HG03558 (cell line): ENCODE data around the gene PSAPL1.

Experiments
- ATAC-seq: cut with Tn5 transposase; IDR thresholded peaks from one replicate; pipeline ENCODE4 v1.9.1; 2021; ENCODE audit warnings: moderate number of reproducible peaks; ENCODE audit not compliant: unreplicated experiment; ENCODE audit errors: extremely low read depth

Gene PSAPL1

DNA sequence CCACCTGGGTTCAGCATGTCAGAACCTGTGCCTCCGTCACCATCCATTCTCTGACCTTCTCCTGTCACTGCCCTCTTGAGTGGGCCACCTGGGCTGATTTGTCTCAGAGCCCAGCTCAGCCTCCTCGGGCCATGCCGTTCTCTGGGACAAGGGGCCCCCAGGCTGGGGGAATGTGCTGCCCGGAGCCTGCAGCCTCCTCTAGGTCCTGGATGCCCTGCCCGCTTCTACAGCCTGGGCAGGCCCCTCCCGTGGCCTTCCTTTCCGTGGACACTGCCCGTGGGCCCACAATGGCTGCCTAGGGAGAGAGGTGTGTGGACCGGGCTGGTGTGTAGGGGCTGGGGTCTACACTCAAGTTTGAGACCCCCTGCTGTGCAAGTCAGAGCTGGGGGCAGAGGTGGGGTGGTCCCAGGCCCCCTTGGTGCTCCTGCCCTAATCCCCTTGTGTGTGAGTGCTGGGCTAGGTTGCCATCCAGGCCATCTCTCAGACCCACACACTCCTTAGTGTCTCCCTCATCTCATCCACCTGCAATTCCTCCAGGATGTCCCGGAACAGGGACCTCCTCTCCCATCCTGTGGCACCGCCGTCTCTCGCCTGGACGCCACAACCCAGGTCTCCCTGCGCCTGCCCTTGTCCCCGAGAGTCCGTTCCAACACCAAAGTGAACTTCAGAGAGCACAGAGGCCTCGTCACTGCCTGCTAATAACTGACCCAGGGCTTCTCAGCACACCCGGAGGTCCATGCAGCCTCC, 12.4 kb downstream of the PSAPL1 start:
- no peak for ATAC-seq

DNA sequence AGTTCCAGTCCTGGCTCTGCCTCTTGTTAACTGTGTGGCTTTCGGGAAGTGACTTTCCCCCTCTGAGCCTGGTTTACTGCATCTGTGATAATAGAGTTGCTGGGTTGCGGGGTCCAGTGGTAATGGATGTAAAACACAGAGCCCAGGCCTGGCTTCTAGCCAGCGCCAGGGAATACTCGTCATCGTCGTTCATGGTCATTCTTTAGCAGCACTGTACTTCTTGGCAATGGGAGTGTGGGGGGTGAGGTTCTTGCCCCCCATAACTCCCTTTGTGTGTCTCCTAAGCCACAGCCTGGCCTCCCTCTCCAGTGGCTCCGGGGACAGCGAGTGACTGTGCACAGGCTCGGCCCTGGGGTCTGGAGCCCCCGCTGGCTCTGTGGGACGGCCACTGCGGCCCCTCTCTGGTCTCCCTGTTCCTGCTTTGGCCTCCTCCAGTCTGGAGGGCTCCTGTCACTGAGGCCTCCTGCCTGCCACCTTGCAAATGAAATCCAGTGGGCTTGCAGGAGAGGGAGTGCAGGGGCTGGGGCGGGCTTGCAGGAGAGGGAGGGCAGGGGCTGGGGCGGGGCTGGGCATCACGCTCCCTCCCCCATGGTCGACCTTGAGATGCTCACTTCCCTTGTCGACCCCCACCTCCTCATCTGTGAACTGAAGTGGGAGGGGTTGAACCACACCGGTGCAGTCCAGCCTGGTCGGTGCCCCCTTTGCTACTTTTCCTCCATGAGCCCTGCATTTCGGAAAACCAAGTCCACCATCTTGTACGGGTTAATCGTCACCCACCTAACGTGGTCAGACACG, 13.2 kb downstream of the PSAPL1 start:
- no peak for ATAC-seq

DNA sequence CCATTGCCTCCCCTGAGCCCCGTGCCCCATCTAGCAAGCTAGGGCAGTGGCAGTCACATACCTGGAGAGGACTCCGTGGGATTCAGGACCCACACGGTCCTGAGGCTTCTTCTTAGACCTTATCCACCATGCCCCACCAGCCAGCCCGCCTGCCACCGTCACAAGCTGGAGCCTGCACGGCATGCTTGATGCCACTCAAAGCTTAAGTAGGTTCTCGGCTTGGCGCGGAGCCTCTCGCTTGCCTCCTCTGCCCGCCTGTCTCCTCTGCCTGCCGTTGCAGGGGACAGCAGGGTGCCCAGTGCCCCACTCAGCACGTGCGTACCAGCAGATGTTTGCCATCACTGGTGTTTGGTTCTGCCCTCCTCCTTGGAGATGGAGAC, 14.1 kb downstream of the PSAPL1 start:
- no peak for ATAC-seq

DNA sequence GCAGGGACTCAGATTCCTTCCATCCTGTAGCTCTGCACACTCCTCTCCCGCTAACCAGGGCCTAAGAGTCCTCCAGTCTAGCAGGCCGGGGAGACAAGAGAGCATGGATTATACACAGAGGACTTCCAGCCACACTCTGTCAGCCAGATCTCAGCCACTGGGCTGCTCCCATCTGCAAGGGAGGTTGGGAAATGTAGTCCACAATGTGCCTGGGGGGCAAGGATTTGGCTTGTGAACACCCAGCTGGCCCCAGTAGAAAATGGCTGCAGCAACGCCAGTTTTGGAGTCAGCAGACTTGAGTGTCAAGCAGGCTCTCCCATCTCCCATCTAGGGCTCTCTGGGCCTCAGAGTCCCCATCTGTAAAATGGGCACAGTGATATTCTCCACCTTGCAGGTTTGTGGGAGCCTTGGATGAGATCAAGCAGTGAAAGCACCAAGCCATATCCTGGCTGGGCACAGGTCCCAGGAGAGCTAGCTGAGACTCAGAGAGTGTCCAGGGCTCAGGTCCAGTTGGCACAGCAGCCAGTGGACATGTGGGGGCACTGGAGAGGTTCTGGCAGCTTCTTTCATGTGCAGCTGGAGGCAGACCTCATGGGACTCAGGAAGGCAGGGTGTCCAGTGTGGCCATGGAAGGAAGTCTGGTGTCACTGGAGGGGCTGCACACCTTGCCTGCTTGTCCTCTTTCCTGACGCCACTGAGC, 14.6 kb downstream of the PSAPL1 start:
- no peak for ATAC-seq

DNA sequence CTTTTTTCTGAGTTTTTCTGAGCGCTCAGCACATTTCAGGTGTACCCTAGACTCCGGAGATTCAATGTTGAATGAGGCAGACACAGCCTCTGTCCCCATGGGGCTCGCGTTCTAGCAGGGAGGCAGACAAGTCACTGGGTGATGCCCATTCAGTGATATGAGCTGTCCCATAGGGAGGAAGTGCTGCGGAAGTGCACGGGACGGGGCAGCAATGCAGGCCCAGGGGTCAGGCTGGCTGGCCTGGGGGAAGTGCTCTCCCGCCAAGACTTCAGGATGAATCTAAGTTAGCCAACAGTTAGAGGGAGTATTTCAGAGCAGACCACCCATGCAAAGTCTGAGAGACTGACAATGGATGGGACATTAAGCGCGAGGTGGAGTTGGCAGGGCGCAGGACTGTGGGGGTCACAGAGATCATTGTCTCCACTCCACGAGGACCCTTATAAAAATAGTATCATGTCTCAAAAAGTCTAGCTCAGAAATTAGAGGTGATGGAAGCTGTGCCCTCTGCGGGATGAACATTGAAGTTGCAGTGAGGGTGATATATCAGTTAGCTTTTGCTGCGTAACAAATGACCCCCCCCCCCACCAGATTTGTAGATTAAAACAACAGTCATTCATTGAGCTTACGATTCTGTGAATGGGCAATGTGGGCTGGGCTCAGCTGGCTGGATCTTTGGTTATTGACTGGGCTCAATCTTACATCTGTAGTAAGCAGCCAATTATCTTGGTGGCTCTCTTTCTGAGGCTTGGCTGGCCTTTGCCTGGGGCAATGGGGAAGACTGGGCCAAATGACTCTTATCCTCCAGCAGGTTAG, 16.4 kb downstream of the PSAPL1 start:
- no peak for ATAC-seq

DNA sequence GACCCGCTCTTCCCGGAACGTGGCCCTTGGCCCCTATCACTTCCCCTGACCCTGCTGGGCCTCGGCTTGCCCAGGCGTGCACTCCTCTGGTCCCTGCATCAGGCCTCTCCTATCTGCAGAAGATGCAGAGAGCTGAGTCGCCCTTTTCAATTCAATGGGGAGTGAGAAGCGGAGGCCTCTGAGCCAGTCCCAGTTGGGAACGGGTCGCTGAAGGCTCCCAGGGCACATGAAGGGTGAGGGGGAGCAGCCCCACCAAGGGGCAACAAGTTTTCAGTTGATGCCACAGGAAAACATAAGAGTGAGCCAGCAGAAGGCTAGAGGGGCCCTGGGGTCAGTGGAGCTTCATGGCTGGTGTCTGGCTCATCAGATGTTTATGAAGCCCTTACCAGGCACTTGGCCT, 17.1 kb downstream of the PSAPL1 start:
- ATAC-seq = no peak

DNA sequence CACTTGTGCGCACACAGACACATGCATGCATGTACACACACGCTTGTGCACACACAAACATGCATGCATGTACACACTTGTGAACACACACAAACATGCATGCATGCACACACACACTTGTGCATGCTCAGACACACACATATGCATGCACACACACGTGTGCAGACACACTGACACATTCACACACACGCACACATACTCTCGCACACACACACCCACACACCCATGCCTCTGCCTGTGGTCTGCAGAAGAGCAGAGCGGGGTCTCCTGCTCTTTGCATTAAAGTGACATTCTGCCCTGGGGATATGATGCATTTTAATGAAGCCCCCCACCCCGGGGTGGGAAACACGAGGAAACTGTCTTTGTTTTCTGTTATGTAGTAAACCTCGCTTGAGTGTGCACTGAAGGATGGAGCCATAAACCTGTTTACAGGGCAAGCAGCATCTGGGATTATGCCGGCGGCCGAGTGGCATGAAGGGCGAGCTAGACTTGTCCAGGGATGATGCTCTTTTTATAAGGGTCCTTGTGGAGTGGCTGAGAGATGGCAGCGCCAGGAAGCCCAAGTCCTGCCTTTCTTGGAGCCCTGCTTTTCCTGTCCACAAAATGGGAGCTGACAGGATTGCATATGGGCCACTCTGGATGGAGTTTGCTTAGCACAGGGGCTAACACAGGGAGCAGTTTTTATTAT, 17.8 kb downstream of the PSAPL1 start:
- ATAC-seq = no peak

DNA sequence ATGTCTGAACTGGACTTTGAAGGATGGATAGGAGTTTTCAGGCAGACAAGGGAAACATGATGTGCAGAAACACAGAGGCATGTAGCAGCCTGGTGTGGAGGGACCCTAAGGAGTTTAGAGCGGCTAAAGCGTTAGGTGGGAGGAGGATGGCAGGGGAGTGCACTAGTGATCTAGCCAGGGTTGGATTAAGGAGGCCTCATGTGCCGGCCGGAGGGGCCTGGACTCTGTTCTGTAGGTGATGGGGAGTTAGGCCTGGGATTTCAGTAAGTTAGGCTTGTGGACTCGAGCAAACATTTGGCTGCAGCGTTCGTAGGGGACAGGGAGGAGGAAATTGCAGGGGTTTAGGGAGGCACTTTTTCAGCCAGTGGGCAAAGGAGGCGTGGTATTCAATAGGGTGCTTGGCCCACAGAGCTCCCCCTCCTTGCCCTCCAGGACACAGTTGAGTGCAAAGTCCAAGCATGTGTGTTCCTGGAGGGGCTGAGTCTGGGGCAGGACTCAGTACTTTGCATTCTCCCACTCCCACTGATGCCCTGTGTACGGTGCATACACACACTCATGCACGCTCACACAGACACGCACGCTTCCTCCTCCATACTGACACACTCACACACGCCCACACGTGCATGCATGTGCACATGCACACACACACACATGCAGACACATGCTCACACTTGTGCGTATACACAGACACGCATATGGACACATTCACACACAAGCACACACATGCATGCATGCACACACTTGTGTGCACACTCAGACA, 18.6 kb downstream of the PSAPL1 start:
- no peak for ATAC-seq

DNA sequence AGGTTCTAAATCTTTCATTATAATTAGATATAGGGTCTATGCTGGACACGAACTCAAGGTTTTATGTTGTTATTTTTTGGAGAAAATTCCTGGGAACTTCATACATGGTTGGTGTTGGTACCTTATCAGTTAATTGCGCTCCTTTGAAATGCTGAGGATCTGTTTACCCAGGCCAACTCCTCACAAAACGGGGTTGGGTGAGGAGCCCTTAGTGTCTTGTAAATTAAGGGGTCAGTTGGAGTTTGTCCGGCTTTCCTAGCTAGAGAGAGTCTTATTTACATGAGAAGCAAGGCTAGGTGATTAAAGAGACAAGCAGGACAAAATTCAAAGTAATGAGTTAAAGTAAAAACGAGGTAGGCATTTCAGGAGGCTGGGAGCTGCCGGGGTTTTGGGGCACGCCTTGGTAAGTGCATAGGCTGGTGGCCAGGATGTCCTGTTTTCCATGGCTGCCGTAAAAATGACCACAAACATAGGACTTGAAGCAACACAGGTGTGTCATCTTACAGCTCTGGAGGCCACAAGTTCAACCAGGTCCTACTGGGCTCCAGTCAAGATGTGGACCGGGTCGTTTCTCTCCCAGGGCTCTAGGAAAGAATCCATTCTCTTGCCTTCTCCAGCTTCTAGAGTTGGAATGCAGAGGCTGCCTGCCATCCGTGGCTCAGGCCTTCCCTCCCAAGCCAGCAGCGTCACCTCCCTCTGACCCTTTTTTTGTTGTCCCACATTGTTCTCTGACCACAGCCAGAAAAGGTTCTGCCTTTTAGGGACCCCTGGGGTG, 19.8 kb downstream of the PSAPL1 start:
- no peak for ATAC-seq

DNA sequence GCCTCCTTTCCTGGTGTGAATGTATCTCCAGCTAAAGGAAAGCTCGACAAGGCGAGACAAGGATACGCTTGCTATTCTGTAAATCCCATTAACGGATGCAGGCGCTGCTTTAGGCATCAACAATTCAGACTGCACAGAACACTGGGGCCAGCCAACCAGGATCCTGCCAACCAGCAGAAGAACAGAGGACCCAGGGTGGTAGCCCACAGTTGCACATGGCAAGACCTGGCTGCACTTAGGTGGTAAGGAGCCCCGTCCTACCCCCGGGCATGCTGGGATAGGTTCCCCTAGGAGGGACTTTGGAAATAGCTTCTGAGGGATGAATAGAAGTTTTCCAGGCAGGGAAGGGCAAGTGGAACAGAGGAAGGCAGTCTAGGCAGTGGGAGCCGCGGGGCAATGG, 20.7 kb downstream of the PSAPL1 start:
- ATAC-seq = no peak

DNA sequence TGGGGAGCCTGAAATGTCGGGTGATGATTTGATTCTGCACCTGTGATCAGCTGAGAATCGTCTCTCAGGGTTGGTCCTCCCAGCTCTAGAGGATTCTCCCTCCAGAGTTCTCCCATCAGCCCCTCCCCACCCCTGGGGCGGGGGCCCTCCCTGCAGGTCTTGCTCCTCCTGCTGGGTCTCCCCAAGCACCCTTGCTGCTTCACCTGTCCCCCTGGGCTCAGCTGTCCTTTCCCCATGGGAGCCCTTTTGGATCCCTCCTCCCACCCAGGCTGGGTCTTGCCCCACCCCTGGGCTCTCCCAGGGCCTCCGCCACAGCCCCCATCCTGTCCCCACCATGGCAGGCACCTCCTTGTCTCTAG, 22.2 kb downstream of the PSAPL1 start:
- no peak for ATAC-seq

DNA sequence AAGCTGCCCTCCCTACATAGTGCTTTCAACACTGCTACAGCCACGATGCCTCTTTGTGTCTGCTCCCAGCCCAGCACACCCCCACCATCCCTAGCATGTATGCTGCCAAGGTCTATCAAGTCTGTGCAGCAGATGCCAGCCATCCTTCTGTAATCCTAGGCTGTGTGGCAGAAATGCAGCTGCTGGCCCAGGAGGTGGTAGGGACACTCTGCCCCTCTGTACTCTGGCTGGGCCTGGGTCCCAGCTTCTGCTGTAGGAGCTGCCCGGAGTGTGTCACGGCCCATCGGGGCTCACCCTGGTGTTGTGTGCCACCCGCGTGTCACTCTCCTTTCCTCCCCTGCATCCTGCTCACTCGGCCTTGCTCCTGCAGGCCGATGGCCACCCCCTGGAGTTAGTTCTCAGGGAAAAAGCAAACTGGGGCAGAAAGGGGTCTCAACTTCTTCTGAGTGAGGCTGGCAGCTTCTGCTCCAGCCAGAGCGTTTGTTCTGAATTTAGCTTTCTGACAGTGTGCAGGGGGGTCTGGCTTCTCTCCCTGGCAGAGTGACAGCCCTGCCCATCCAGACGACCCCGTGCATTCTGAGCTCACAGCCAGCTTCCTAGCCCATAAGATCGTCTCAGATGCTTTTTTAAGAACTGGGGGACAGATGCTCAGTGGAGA, 22.7 kb downstream of the PSAPL1 start:
- ATAC-seq = no peak

DNA sequence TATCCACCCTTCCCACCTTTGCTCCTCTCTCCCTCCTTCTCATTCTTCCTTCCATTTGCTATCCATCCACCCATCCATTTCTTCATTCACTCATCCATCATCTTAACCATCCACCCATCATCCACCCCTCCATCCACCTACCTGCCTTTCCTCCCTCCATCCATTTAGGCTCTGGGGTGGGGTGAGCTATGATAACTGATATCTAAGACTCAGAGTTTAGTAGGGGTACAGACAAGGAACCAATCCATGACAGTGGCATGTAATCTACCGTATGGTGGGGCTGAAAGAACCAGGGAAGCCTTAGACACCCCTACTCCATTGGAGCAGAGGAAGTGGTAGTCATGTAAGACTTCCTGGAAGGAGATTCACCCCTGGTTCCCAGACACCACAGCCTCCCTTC, 23.2 kb downstream of the PSAPL1 start:
- ATAC-seq = no peak

DNA sequence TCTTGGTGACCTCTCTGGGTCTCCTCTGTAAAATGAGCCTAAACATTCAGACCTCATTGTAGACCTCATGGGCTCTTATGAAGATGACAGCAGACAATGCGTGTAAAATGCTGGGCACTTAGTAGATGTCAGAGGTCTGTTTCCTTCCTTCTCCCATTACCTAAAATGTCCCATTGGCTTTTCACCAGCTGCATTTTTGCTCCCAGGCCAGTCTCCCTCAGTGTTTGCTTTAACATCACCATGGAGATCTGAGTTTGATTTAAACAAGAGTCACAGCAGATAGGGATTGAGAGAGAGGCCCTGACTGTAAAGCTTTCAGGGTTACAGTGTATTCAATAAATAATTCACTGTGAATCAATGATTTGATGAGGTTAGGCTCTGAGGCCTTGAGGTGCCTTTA, 24.3 kb downstream of the PSAPL1 start:
- no peak for ATAC-seq

DNA sequence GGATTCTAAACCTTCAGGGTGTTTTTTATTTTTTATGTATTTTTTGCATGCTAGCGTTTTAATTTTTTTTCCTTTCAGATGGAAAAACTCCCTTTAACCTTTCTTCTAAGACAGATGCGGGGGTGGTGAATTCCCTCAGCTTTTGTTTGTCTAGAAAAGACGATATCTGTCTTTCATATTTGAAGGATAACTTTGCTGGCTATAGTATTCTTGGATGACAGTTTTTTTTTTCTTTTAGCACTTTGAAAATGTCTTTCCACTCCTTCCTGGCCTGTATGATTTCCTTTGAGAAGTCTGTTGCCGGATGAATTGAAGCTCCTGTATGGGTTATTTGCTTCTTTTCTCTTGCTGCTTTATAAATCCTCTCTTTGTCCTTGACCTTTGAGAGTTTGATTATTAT, 26.6 kb downstream of the PSAPL1 start:
- ATAC-seq = no peak

DNA sequence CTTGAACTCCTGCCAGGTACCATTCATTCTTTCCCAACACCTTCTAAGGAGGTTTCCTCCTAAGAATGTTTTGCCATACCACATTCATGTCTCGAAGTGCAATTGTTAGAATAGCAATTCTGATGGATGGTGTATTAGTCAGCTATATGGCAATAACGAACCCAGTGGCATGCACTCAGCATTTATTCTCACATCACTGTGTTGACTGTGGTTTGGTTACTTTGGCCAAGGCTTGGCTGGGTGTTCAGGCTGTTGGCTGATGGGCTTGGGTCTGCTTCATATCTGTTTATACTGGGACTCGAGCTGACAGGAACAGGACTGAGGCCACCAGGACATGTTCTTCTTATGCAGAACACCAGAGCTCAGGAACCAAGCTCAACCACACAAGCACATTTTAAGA, 31.7 kb downstream of the PSAPL1 start:
- ATAC-seq = no peak

DNA sequence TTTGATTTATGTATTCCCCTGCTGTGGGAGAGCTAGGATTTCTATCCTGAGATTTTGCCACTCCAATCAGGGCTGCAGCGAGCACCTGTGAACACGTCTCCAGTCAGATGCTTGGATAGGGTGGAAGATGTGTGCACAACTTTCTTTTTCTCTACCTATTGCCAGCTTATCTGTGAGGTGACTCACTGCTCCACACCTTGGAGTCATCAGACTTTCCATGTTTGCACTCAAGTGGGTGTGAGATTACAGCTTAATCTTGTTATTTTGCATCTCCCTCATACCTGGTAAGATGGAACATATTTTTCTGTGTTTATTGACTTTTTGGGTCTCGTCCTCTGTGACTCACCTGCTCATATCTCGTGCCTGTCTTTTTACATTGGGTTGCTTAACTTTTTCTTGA, 32.2 kb downstream of the PSAPL1 start:
- no peak for ATAC-seq

DNA sequence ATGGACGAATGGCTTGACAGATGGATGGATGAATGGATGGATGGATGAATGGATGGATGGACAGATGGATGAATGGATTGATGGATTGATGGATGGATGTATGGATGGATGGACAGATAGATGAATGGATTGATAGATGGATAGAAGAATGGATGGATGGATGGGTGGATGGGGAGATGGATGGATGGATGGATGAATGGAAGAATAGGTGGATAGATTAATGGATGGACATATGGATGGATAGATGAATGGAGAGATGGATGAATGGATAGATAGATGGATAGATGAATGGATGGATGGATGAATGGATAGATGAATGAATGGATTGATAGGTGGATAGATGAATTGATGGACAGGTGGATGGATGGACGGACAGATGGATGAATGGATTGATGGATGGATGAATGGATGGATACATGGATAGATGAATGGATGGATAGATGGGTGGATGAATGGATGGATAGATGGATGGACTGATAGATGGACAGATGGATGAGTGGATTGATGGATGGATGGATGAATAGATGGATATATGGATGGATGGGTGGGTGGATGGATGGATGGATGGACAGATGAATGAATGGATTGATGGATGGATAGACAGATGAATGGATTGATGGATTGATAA, 33.9 kb downstream of the PSAPL1 start:
- no peak for ATAC-seq
